GM18505 (cell line): ENCODE measurements around the gene MAPK8IP1.
"Not testable (repeated sequence)": the region's sequence is repeated elsewhere in the genome, so short reads cannot be mapped to it uniquely, and the experiment has no call there.

Experiments used
- ATAC-seq: cut with Tn5 transposase; IDR thresholded peaks from one replicate; pipeline ENCODE4 v1.9.1; 2021; ENCODE audit not compliant: unreplicated experiment
- POLR2A ChIP-seq: IDR thresholded peaks from 4 replicates; pipeline ENCODE4 v1.6.1; 2011; ENCODE audit warnings: borderline replicate concordance; ENCODE audit not compliant: insufficient read depth, insufficient read length; ENCODE audit errors: extremely low read depth

Gene MAPK8IP1

DNA sequence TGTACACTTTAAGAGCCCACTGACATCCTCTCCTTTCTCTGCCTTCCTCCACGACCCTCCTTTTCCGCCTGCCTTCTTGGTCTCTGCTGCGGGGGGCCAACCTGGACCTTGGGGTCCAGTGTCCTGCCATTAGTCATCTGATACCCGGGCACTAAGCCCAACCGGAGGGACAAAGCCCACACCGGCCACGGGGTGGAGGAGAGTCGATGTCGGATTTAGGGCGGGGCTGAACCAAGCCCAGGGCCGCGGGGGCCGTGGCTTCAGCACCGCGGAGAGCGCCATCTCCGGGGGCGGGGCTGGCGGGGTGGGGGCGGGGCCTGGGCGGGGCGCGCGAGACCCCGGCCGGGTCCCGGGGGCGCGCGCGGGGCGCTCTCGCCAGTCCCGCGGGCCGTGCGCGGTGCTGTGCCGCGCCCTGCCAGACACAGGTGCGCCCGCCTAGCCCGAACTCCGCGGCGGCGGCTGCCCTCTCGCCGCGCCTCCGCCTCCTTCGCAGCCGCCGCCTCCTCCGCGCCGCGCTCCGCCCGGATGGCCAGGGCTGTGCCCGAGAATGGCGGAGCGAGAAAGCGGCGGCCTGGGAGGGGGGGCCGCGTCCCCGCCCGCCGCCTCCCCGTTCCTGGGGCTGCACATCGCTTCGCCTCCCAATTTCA is at the start of gene MAPK8IP1:
Gene MAPK8IP1, plus strand, starts transcription at position 378 of the 647 bp plus-strand sequence. Its CDS starts 170 bp downstream, at position 548.
- TF ChIP-seq POLR2A = no peak
- ATAC-seq = peak; percentile 60

GRCh38 chr11:45839204-45839603 is 46.2 kb upstream of the MAPK8IP1 start:
- no peak for ATAC-seq
- no peak for TF ChIP-seq POLR2A

DNA sequence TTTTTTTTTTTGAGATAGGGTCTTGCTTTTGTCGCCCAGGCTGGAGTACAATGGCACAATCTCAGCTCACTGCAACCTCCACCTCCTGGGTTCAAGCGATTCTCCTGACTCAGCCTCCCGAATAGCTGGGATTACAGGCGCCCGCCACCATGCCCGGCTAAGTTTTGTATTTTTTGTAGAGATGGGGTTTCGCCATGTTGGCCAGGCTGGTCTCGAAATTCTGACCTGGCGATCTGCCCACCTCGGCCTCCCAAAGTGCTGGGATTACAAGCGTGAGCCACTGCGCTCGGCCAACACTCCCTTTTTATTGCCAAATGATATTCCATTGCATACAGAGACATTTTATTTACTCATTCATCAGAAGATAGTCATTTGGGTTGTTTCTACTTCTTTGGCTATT is 45.2 kb upstream of the MAPK8IP1 start:
- ATAC-seq = not testable (repeated sequence)

DNA sequence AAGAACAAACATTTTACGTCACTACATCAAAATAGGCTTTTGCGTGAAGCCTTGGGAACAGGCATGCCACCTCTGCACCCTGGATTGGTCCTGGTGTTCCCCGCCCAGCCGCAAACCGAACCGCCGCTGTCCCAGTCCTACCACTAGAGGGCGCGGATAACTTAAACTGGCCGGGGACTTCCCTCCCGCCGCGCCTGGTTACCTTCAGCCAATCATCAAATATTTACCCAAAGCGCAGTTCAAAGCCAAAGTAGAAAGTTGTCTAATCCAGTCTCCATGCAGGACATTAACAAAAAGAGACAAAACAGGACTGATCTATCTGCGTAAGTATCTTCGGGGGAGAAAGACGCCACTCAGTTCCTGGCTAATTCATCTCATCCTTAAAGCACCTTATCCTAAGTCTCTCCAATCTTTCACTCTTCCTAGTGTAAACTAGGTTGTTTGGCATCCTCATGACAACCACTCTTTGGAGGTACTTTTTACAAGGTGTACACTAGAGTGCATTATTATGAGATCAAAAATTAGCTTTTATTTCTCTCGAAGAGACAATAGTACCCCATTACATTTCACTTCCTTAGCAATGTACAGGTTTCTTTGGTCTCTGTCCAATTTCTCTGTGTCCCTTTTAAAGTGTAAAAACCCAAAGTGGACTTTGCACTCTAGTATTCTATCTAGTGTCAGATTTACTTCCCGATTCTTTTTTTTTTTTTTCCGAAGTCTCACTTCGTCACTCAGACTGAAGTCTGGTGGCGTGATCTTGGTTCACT is 42.1 kb upstream of the MAPK8IP1 start:
- no peak for TF ChIP-seq POLR2A
- no peak for ATAC-seq

DNA sequence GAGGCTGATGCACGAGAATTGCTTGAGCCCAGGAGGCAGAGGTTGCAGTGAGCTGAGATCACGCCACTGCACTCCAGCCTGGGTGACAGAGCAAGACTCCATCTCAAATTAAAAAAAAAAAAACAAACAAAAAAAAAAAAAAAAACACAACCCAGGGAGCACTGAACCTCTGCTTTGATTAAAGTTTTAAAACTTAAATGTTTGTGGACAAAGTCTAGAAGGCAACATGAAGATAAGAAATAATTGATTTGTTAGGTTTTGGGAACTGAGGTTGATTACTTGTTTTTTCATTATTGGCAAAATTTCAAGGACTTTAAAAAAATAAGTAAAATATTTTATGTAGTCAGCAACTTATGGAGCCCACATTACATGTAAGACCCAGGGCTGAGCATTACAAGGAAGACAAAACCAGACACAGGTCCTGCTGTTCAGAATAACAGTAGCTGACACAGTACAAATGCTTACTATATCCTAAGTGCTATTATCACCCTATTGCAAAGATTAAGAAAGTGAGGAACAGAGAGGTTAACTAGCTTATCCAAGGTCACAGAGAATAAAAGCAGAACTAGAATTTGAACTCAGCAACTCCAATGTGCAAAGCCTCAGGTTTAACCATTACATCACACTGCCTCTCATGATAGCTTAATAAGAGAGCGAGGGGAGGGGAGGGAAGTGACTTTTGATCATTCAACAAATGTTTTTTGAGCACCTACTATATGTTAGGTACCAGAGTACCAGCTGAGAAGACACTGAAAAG is 40.5 kb upstream of the MAPK8IP1 start:
- no peak for TF ChIP-seq POLR2A
- ATAC-seq = no peak

GRCh38 chr11:45846174-45846675 is 39.2 kb upstream of the MAPK8IP1 start:
- TF ChIP-seq POLR2A = no peak
- ATAC-seq = no peak

DNA sequence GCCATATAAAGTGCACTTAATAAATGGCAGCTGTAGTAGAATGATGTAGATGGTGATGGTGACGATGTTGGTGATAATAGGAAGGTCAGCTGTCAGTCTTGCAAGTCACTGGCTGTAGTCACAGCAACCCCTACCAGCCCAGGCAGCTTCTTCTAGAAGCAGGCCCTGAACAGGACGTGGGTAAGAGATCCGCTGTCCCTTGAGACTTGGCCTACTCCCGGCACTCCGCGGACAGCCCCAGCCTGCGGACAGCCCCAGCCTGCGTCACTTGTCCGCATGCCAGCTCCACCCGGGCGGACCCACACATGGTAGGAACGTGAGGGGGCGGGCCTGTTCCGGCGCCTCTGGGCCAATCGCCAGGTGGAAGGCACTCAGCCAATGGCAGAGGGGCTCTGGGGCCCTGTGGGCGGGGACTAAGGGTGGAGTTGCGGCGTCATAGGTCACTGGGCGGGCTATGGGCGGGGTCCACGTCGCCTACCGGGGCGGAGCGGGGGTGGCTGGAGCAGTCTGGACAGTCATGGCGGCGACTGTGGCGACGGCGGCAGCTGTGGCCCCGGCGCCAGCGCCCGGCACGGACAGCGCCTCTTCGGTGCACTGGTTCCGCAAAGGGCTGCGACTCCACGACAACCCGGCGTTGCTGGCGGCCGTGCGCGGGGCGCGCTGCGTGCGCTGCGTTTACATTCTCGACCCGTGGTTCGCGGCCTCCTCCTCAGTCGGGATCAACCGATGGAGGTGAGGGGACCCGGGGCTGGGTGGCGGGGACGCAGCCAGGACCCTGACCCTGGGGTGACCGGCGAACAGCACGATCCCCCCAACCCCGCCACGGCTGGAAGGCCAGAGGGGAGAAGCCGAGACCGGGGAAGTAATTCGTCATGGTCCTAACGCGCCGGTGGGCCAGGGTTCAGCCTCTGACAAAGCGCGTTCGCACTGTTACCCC is 38.2 kb upstream of the MAPK8IP1 start, which contains the start of gene CRY2:
Gene CRY2, plus strand, starts transcription at position 502 of the 937 bp plus-strand sequence. Its CDS starts 16 bp downstream, at position 518.
- peak; percentile 93 for ATAC-seq
- TF ChIP-seq POLR2A = peak; percentile 94

GRCh38 chr11:45847911-45848316 is 37.5 kb upstream of the MAPK8IP1 start:
- ATAC-seq = peak; percentile 6
- TF ChIP-seq POLR2A = no peak

GRCh38 chr11:45848654-45849081 is 36.8 kb upstream of the MAPK8IP1 start:
- no peak for ATAC-seq
- no peak for TF ChIP-seq POLR2A

- no peak for ATAC-seq
- no peak for TF ChIP-seq POLR2A
Observed at GRCh38 chr11:45850446-45850845, 35.0 kb upstream of the MAPK8IP1 start.

GRCh38 chr11:45851228-45851627 is 34.2 kb upstream of the MAPK8IP1 start:
- TF ChIP-seq POLR2A = no peak
- no peak for ATAC-seq

DNA sequence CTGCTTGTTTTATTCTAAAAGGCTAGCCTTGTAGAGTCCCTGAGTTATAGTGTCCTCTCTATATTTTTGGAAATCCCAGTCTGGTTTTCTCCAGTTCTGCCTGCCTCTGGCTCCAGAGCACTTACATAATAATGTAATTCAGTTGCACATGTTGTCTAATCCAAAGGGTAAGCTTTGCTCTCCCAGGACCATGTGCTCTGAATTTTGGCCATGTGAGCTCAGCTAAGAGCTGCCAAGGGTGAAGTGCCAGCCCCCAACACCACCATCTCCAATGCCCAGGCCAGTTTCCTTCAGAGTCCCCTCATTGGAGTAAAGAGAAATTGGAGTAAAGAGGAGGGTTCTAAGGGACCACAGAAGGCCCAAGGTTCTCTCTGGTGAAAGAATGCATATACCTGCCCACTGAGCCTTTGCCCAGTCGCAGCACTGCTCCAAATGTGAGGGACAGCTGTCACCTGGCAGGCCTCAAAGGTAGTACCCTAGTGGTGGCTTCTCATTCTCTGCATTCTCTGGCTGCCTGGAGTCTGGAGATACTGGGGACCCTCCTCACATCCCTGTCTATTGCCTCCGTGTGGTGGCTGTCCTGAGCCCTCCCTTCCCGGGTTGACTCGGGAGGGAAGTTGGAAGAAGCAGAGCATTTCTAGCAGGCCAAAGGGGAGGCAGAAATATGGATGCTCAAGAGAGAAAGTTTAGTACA is 33.3 kb upstream of the MAPK8IP1 start:
- no peak for ATAC-seq
- TF ChIP-seq POLR2A = no peak
